A172 (cell line): ENCODE data around the gene CD6. TPM values are rescaled to one million over a fixed set of nuclear protein-coding genes. Genes with fewer than 3 reads are reported as not detected.
A peak's percentile ranks its signal among the peaks of the same experiment; 100 is the strongest.

Experiments
- DNase-seq: peaks from one replicate; pipeline ENCODE4 v3.0.0-alpha.2; 2015; ENCODE audit warnings: low spot score
- total RNA-seq: library from RNA; depleted of rRNA; stranded (reverse); fragments of >200 nt; shearing (Covaris generic); gene quantifications from 2 replicates; pipeline ENCODE4 v1.2.3, GENCODE V29; 2014; rRNA removed

CD6 gene
- total RNA-seq: not detected in 2 replicates

- no peak for DNase-seq
Observed at GRCh38 chr11:60971520-60971919, at the start of gene CD6. CD6 (plus strand) TSS chr11:60971680; CDS start chr11:60971866, 186 bp downstream.

- DNase-seq: no peak
Observed at GRCh38 chr11:60921777-60922335, 49.6 kb upstream of the CD6 start.

GRCh38 chr11:60922906-60923305 lies 48.6 kb upstream of the CD6 start:
- DNase-seq: no peak

GRCh38 chr11:60923326-60923725 lies 48.2 kb upstream of the CD6 start:
- no peak for DNase-seq

GRCh38 chr11:60923800-60924109 lies 47.7 kb upstream of the CD6 start:
- no peak for DNase-seq

GRCh38 chr11:60924110-60924905 lies 47.2 kb upstream of the CD6 start, which contains the start of gene TMEM132A:
TMEM132A (plus strand) TSS chr11:60924460; CDS start chr11:60924634, 174 bp downstream.
- peak; percentile 57 for DNase-seq

- DNase-seq: peak; percentile 18
Observed at GRCh38 chr11:60924906-60925853, 46.3 kb upstream of the CD6 start.

- peak; percentile 81 for DNase-seq
Observed at GRCh38 chr11:60925868-60926267, 45.6 kb upstream of the CD6 start.

GRCh38 chr11:60926500-60926899 lies 45.0 kb upstream of the CD6 start:
- no peak for DNase-seq

GRCh38 chr11:60927061-60927592 lies 44.4 kb upstream of the CD6 start:
- no peak for DNase-seq

GRCh38 chr11:60927600-60927999 lies 43.9 kb upstream of the CD6 start:
- no peak for DNase-seq

GRCh38 chr11:60928563-60929001 lies 42.9 kb upstream of the CD6 start:
- no peak for DNase-seq

GRCh38 chr11:60929764-60930163 lies 41.7 kb upstream of the CD6 start:
- DNase-seq: no peak

- no peak for DNase-seq
Observed at GRCh38 chr11:60930394-60930793, 41.1 kb upstream of the CD6 start.

GRCh38 chr11:60931917-60932316 lies 39.6 kb upstream of the CD6 start:
- no peak for DNase-seq

- no peak for DNase-seq
Observed at GRCh38 chr11:60932605-60933356, 38.7 kb upstream of the CD6 start.

GRCh38 chr11:60933416-60934123 lies 37.9 kb upstream of the CD6 start:
- no peak for DNase-seq

GRCh38 chr11:60934124-60934789 lies 37.2 kb upstream of the CD6 start:
- no peak for DNase-seq

- no peak for DNase-seq
Observed at GRCh38 chr11:60934790-60935605, 36.5 kb upstream of the CD6 start.
